ENCODE results near the gene SERPINF2.
"Not testable (repeated sequence)": the region's sequence is repeated elsewhere in the genome, so short reads cannot be mapped to it uniquely, and the experiment has no call there.

SERPINF2 gene

GRCh38 chr17:1796800-1797199 is 54.1 kb downstream of the SERPINF2 start:
- DNase-seq, result peak; percentile 12 to 28

- DNase-seq, result no peak
These were observed 54.7 kb downstream of the SERPINF2 start for GRCh38 chr17:1797323-1797722.

DNA sequence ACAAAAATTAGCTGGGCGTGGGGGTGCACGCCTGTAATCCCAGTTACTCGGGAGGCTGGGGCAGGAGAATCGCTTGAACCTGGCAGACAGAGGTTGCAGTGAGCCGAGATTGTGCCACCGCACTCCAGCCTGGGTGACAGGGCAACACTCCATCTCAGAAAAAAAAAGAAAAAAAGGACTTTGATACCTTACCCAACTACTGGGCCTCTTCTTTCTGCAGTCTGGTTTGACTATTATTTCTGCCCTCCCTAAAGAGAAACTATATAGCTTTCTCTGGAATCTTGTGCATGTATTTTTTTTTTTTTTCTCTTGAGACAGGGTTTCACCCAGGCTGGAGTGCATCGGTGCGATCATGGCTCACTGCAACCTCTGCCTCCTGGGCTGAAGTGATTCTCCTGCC is 55.2 kb downstream of the SERPINF2 start:
- DNase-seq, result not testable (repeated sequence)

DNA sequence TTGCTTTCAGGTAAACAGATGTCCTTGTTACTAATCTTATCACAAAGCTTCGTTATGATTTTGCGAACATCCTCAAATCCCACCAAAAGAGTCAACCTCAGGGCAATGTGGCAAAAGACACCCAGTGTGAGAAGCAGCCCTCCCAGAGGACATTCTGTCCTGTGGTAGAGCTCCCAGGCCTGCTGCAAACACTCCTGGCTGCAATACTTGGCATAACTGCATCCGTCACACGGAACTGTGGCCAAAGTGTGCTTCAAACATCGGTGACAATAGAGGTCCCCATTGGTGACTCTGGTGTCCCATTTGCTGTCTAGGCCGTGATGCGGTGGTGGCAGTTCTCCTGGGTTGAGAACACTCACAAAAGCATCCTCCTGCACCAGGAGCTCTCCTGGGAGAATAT is 57.6 kb downstream of the SERPINF2 start:
- DNase-seq, result no peak

DNA sequence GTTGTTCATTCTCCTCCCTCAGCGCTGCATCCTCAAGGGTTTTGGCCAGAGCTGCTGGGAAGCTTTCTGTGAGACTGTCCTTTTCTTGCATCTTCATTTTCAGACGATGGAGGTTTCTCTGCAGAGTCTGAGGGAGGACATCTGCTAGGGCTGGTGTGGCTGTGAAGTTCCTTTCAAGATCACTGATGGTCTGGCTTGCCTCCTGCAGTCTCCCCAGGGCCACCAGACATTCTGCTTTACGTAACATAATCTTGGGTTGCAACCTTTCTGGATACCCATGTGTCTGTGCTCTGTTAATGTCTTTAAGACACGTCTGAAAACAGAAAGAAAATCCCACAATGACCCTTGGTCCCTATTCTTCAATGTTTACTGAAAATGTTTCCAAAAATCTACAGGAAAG is 58.0 kb downstream of the SERPINF2 start:
- DNase-seq, result no peak

- DNase-seq, result no peak
These were observed 59.8 kb downstream of the SERPINF2 start for GRCh38 chr17:1802429-1802828.

DNA sequence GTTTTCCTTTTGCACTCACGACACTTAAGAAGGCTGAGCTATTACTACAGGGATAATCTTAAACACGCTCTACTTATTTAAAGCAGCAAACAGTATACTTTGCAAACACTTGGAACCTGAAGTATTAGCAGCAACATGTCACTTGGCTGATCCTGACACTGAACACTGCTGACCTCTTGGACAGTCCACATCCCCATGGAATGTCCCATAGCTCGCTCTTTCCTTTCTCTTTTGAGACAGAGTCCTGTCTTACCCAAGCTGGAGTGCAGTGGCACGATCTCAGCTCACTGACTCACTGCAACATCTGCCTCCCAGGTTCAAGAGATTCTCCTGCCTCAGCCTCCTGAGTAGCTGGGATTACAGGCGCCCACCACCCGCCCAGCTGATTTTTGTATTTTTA is 60.6 kb downstream of the SERPINF2 start:
- no peak for DNase-seq

All from inflammatory macrophage treated with lipopolysaccharide for 1 hour (primary cell).